PC-3 (cell line): ENCODE measurements around the gene PCDH9.

Experiments
- EZH2 ChIP-seq: fragments of 300-600 bp; sonication (generic); IDR thresholded peaks from one replicate; pipeline ENCODE4 v1.6.1; 2017; ENCODE audit warnings: antibody characterized with exemption, mild to moderate bottlenecking, low read length; ENCODE audit not compliant: unreplicated experiment
- EZH2phosphoT487 ChIP-seq: fragments of 300-600 bp; sonication (generic); IDR thresholded peaks from 2 replicates; pipeline ENCODE4 v1.6.1; 2018; ENCODE audit warnings: mild to moderate bottlenecking, antibody characterized with exemption, low read length, borderline replicate concordance

DNA sequence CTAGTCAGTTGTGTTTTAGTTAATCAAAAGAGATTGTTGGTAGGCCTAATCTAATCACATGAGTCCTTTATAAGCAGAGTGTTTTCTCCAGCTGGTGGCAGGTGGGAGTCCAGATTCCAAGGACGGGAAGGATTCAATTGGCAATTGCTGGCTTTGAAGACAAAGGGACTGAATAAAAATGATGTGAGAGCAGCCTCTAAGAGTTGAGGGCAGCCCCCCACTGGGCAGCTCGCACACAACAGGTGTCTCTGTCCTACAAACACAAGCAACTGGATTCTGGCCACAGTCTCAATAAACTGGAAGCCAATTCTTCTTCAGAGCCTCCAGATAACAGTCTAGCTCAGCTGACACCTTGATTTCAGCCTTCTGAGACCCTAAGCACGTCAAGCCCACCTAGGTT is 915.2 kb downstream of the PCDH9 start:
- TF ChIP-seq EZH2phosphoT487 (no peak), EZH2 (no peak)
